ENCODE results near the gene UNC5CL. TPM values are rescaled to one million over a fixed set of nuclear protein-coding genes. Genes with fewer than 3 reads are reported as not detected.

UNC5CL gene
- total and polyA plus RNA-seq, 2 of the 8 experiments (the other 6 are each of a cell fraction or from before 2014, with no cell fraction given): 1.3 to 1.7 TPM

GRCh38 chr6:41055149-41055548 is 16.1 kb upstream of the UNC5CL start:
- H3K4me2 ChIP-seq (ENCODE audit: insufficient read depth in 1 of 2, low read depth in 2 of 2, low read length in 2 of 2): no peak overlapping the region
- H2BK120ac ChIP-seq (replicated peaks; ENCODE audit: low read depth, low read length): no peak overlapping the region
- no peak overlapping the region for H4K5ac ChIP-seq (ENCODE audit: insufficient read length, low read depth, low read length)
- WGBS, 2 experiments (ENCODE audit: extremely low coverage in 1 of 2, insufficient coverage in 1 of 2, insufficient read length in 1 of 2, insufficient replicate concordance in 2 of 2, low coverage in 1 of 2, low lambda C conversion rate in 2 of 2, missing lambda C conversion rate in 1 of 2): 94% methylated on average over 3 of the region's 3 CpGs; no CpG with 5 or more reads in 1 of the 2 experiments
- H3K4ac ChIP-seq (replicated peaks; ENCODE audit: insufficient read length, low read depth, low read length): no peak overlapping the region
- no peak overlapping the region for H2AFZ ChIP-seq (ENCODE audit: low read length)
- no peak overlapping the region for H4K91ac ChIP-seq (replicated peaks; ENCODE audit: insufficient read length, low read length)
- CTCF ChIA-PET (ENCODE audit: partially characterized antibody): interaction anchor here (0.9 to 6.7 kb wide), 13 partner anchors 8 to 275 kb away, joined by 3 to 48 read pairs (median 9); partner anchors contain the start of genes TSPO2 and UNC5CL
- no peak overlapping the region for H3K27ac ChIP-seq (ENCODE audit: low read depth, low read length)
- no peak overlapping the region for H3K4me3 ChIP-seq (ENCODE audit: extremely low read depth in 1 of 4, insufficient read depth in 2 of 4, low read depth in 3 of 4, low read length in 4 of 4)
- FAIRE-seq (no peak), DNase-seq (ENCODE audit: low read depth in 1 of 2, low spot score in 2 of 2) (no peak)
- peaks cover 0 to 5% (median 0%) of the 10 kb centered on the region in 4 experiments; a peak in 2 of 7 replicates for H3K4me1 ChIP-seq (replicated peaks in 1 of 4; ENCODE audit: control insufficient read depth in 3 of 4, insufficient read depth in 4 of 4, low read length in 3 of 4)
- POLR2A ChIA-PET (ENCODE audit: partially characterized antibody): interaction anchor here (2.0 kb wide), 1 partner anchor 8 kb away, joined by 5 read pairs; no protein-coding TSS in a partner anchor
- H2BK5ac ChIP-seq (ENCODE audit: low read depth, low read length): no peak overlapping the region
- H3K9ac ChIP-seq (replicated peaks in 1 of 4; ENCODE audit: extremely low read depth in 1 of 4, low read depth in 3 of 4, low read length in 3 of 4): no peak overlapping the region
- no peak overlapping the region for H3K14ac ChIP-seq (ENCODE audit: insufficient read length)
- H2BK15ac ChIP-seq (ENCODE audit: low read length): no peak overlapping the region
- no peak overlapping the region for H2BK20ac ChIP-seq (ENCODE audit: low read length)
- no peak overlapping the region for H3K23ac ChIP-seq (ENCODE audit: insufficient read length)
- no peaks in the 10 kb centered on the region for H3K27me3 ChIP-seq (replicated peaks in 1 of 4; ENCODE audit: control insufficient read depth in 3 of 4, extremely low read depth in 1 of 4, insufficient read depth in 3 of 4, low read length in 3 of 4)
- no peaks in the 10 kb centered on the region for H3K79me2 ChIP-seq (ENCODE audit: control insufficient read depth in 1 of 2, insufficient read depth in 2 of 2, low read length in 2 of 2)
- no peaks in the 10 kb centered on the region for H3K79me1 ChIP-seq (ENCODE audit: low read depth, low read length)
- no peaks in the 10 kb centered on the region for H3K9me3 ChIP-seq (ENCODE audit: insufficient read depth in 2 of 2, low read depth in 1 of 2, low read length in 1 of 2)
- no peak overlapping the region for H2BK12ac ChIP-seq (ENCODE audit: low read depth, low read length)
- H3K36me3 ChIP-seq (ENCODE audit: control insufficient read depth in 2 of 4, insufficient read depth in 4 of 4, low read length in 3 of 4): no peaks in the 10 kb centered on the region
- no peak overlapping the region for H2AK5ac ChIP-seq (ENCODE audit: low read depth, low read length)
- no peak overlapping the region for H3K18ac ChIP-seq (ENCODE audit: extremely low read depth, low read length)
- H3K23me2 ChIP-seq (ENCODE audit: low read depth, low read length): no peaks in the 10 kb centered on the region
- no peak overlapping the region for H4K8ac ChIP-seq (ENCODE audit: extremely low read depth, insufficient read depth, low read length)
- no peak overlapping the region for H3K56ac ChIP-seq (replicated peaks; ENCODE audit: insufficient read length, low read depth, low read length)
- TF ChIP-seq EZH2 (IDR thresholded peaks at IDR 0.05; ENCODE audit: low read depth, low read length, severe bottlenecking) (no peak), MAX (IDR thresholded peaks at IDR 0.05) (no peak)
- no peaks in the 10 kb centered on the region for H4K20me1 ChIP-seq (replicated peaks in 1 of 2; ENCODE audit: control insufficient read depth in 1 of 2, insufficient read depth in 2 of 2, low read length in 2 of 2)

All from H1 (cell line).